AG20443 (cell line): ENCODE measurements around the gene LYL1.

ENCODE experiments used
- DNase-seq: peaks from one replicate; pipeline ENCODE4 v3.0.0; 2012; ENCODE audit warnings: low spot score, mixed read lengths

LYL1 gene

DNA sequence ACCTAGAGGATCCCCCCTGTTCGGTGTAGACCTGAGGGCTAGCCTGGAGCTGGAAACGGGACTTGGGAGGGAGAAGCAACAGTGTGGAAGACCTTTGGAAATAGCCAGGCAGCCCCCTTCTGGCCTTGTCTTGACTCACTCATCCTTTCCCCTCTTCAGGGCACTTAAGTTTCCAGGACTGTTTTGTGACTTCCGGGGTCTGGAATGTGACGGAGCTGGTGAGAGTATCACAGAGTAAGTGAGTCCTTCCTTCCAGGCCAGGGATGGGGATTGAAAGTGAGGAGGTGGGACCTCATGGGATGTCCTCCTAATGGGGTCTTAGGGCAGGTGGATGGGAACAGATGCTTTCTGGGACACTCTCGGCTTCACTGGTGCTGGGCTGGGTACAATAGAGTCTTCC is 29.4 kb downstream of the LYL1 start:
- DNase-seq, result no peak

DNA sequence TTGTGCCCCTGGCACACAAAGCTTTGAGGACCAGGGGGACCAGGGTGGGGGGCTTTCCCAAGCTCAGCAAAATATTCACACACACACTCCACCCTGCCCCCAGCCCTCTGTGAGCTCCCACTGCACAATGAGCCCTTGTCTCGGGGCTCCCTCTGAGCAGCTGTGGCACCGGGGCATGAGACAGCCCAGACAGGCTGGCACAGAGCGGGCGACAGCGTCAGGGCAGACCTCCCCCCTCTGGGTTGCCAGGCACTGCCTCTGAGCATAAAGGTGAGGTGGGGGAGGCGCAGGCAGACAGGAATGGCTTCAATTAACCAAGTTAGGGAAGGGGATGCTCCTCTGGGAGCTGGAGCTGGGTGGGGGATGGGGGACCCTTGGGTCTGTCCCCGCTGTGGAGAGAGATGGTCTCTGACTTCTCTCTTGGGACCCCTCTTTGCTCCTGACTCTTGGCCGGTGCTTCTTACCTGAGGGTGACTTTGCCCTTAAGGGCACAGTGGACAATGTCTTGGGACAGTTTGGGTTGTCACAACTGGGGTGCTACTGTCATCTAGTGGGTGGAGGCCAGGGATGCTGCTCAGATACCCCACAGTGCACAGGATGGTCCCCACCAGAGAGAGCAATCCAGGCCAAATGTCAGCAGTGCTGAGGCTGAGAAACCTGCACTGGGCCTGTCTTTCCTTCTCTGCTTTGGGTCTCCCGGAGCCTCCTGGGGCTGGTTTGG is 30.3 kb downstream of the LYL1 start:
- DNase-seq, result no peak

DNA sequence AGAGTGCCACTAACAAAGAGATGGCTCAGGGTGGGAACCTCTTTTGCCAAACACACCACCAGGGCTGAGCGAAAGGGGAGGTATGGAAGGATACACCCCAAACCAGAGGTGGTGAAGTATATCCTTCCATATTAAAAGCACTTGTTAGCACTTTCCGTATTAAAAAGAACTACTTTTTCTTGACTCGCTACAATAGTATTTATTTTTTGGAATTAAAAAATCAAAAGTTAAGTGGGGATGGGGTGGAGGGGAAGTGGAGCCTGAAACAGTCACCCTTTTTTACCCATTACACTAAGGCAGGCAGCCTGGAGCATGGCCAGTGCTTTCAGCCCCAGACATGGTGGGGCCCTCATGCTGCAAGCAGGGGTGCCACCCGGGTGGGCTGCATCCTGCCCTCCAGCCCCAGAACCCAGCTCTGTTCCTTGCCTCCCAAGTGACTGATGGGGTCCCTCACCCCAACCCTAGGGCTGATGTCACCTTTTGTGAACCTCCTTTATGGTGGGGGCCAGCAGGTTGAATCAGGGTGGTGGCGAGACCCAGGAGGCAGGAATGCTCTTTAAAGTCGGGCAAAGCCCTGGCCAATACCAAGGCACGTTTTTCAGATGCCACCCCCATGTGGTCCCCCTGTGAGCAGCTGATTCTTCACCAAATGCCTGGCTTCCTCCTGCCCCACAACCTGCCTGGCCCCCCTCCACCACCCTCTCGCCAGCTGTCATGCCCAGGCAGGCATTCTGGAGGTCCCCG is 31.0 kb downstream of the LYL1 start:
- no peak for DNase-seq

DNA sequence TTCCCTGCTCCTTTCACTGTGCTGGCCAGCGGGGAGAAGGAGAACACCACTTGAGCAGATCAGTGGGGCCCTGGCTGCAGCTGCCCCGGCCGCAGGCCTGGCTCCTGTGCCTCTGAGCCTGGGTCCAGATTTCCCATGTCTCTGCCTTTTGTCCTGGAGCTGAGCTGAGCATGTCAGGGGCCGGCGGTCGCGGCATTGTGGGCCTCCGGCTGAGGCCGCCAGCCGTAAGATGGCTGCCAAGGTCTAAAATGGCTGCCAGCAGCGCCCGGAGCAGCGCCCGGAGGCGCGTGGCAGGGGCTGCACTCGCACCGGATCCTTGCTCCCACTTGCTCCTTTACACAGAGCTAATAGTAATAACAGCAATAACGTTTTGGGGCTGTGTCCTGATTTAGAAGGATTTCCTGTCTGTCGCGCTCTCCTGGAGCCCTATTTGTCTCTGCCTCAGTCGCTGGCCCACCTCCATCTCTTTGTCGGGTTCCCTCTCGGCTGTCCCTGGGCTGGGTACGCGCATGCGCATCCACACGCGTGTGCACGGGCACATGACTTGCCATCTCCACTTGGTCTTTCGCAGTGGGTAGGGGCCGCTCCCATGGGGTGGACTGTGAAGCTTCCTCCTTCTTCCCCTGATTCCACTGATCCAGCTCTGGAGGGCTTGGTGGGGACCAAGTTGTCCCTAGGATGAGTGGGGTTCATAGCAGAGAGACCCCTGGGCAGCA is 32.1 kb downstream of the LYL1 start:
- no peak for DNase-seq

DNA sequence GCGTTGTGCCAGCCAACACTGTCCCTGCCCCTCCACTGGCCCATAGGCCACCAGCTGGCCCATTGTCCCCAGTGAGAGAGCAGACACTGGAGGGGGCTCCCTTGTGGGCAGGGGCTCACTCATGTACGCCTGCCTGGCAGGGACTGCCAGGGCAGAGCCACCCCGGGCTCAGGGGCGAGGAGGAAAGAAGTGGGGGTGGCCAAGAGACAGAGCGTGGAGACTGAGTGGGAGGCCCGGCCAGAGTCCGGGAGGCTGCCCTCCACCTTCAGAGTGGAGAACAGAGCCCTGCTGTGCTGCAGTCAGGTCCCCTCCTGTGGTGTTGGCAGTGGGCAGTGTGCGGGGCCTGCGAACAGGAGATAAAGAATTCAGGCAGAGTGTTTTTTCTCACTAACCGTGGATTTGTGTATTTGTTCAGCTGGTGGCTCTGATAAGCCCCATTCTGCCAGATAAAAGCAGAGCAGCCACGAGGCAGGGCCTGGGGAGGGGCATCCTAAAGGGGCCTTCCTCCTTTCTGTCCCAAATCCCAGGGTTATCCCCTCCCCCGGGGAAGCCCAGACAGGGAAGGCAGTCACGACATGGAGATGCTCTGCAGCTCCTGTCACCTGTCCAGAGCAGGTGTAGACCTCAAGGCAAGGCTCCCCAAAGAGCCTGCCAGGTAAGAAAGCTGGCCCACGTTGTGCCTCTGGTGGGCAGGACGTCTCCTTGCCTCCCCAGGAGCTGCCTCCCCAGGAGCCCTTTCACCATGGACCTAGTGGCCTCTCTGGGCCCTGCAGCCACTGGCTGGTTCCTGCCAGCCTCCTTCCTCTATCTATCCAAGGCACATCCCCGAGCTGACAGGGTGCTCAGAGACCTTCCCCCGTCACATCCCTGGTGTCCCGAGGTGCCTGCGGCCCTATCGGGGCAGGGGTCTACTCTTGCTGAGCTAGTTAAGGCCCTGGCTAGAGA is 33.0 kb downstream of the LYL1 start:
- no peak for DNase-seq

DNA sequence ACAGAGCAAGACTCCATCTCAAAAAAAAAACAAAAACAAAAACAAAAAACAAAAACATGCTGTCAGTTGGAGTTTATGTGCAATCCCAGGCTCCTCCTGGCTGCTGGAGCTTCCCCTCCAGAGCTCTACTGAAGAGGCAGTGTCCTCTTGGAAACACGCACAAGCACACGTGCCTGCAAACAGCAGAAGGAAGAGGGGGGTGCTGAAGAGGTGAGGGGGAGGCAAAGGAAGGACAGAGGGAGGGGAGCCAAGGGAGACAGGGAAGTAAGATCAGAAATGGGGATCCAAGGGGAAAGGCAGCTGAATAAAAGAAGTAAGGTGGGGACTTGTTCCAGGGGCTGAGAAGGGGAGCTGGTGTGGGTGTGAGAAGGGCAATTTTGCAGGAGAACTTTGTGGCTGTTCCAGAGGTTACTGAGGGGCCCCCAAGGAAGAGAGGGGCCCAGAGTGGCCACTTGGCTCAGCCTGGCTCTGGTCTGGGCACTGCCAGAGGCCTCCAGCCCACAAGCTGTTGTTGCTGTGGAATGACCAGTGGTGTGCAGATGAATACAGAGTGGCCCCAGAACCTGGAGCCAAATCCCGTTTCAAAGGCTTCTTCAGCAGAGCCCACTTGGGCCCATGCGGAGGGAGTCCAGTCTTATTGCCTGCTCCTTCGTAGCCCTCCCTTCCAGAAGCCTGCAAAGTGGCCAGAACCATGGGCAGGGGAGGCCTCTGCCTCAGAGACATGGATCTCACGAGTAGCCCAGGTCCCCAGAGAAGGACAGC is 34.4 kb downstream of the LYL1 start:
- no peak for DNase-seq

DNA sequence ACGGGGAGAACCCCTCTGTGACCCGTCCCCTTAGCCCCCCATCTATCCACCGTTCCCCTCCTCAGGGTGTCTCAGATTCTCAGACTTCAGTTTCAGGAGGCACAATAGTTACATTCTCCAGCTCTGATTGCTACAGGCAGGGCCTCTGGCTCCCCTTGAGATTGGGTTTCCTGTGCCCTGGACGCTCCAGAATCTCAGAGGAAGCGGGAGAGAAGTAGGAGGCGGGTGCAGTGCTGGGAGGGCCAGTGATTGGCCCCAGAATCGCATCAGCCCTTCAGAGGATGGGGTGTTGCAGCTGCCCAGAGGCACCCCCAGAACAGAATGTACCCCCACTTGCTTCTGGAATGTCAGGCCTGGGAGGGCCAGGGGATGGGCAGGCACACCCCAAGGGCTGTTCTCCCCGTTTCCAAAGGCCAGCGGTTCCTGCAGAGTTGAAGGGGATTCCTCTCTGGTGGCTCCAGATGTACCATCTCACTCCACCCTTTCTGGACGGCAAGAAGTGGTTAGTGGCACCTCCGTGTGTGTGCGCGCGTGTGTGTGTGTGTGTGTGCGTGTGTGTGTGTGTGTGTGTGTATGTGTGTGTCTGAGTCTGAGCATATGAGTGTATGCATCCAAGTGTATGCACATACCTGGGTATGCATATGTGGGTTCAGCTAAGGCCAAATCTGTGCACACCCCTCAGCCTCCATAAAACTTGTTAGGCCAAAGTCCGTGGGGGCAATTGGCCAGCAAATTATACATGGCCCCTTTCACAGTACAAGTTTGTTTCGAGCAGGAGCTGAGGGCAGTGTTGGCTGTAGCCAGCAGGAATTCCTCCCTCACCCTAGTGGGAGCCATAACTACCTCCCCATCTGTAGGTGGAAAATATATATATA is 35.5 kb downstream of the LYL1 start:
- no peak for DNase-seq

DNA sequence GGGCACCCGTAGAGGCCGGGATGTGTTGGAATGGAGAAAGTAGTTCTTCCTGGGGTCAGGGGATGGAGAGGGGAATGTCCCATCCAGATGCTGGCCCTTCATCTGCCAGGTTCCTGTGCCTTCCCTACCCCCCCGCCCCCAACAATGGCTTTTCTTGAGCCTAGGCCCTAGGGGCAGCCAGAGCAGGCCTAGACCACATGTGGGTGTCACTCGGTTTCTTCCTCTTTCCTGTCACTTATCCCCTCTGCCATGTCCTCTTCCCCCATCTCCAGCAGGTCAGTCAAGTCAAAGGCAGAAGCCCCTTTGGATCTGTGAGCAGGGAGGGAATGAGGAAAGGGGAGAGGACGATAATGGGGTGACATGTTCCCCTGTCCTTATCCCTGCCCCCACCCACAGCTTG is 36.4 kb downstream of the LYL1 start:
- no peak for DNase-seq

DNA sequence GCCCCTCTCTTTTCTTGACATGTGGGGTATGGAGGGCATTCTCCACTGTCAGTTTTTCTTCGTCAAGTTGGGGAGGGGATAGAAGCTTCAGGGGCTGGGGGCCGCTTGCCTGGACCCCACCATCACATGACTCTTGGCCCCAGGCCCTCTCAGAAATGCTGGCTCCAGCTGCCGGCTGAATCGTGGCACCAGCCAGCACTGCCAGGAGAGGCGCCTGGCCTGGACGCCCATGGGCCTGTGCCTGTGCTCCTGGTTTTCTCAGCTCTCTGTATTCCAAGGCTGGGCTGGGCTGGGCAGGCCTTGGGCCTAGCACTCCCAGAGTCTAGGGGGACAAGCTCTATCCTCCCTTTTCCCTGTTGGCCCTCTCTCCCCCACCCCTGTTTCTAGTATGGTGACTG is 38.6 kb downstream of the LYL1 start:
- no peak for DNase-seq

DNA sequence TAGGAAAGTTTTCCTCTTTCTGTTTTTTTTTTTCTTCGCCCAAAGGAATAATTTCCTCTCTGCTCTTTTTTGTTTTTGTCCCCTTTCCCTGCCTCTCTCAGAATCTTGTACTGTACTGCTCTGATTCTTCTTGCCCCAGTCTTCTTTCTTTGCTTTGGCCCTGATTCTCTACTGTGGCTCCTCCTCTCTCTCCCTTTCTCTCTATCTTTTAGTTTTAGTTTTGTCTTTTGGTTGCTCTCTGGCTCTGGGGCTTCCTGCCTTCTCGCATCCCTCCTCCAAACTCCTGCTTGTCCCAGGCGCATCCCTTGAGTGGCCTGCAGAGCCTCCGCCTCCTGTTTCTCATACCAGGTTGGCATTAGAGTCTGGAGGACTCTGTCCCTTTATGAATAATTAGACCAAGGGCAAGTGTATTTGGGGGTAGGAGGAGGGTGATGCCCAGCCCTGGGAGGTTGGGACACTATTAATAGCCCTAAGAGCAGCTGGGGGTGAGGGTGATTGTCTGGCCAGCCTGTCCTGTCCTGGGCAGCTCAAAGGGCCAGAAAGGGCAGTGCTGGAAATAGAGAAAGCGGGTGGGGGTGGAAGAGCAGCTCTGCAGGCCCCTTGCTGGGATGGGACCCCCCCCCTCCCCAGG is 39.1 kb downstream of the LYL1 start:
- no peak for DNase-seq

DNA sequence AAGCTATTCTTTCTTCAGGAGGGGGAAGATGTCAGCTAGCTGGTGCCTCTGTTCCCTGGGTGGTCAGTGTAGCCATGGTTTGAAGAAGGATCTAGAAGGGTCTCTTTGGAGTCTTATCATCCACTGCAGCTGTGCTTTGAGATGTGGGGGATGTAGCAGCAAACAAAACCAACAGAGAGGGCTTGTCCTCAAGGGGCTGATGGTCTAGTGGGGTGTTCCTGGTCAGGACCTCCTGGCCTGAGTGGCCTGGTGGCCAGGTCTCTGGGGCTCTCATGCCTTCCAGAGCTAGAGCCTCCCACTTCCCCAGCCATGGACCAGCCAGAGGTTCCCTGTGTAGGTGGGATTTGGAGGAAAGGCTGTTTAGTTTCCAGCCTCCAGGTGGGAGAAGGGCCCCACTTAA is 40.3 kb downstream of the LYL1 start:
- no peak for DNase-seq

DNA sequence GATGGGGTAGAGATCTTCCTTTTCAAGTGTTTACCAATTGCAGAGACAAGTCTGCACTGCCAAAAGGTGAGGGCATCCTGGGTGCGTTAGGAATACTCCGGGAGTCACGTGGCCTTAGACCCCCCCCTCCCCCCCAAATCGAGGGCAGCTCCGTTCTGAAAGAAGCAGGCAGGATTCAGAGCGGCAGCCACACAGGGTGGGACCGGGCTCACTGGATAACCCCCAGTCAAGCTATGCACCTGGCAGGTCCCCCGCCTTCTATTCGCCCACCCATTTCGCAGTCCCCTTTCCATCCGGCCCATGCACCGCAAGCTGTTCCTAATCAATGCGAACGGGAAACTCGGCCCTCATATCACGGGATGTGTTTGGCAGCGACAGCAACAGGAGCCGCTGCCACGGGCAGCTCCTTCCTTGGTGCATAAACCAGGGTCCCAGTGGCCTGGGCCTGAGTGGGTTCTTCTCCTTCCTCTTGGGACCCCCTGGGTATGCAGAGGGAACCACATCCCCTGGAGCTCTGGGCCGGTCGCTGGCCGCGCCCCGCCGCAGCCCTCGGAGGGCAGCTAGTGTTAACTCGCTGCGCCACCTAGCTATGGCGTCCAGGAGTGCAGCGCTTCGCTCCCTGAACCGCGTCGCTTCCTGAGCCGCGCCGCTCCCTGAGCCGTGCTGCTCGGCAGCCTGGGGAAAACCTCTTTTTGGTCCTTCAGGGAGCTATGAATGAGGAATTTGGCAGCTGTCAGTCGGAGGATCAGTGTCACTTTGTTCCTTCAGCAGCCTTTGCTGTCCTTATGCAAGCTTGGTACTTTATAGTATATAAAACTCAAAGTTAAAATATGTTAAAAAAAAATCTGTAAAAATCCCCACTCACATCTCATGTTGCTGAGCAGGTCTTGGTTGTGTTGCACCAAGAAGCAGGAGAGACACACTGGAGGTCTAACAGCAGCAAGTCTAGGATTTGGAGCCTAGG is 41.4 kb downstream of the LYL1 start:
- peak; percentile 89 for DNase-seq

DNA sequence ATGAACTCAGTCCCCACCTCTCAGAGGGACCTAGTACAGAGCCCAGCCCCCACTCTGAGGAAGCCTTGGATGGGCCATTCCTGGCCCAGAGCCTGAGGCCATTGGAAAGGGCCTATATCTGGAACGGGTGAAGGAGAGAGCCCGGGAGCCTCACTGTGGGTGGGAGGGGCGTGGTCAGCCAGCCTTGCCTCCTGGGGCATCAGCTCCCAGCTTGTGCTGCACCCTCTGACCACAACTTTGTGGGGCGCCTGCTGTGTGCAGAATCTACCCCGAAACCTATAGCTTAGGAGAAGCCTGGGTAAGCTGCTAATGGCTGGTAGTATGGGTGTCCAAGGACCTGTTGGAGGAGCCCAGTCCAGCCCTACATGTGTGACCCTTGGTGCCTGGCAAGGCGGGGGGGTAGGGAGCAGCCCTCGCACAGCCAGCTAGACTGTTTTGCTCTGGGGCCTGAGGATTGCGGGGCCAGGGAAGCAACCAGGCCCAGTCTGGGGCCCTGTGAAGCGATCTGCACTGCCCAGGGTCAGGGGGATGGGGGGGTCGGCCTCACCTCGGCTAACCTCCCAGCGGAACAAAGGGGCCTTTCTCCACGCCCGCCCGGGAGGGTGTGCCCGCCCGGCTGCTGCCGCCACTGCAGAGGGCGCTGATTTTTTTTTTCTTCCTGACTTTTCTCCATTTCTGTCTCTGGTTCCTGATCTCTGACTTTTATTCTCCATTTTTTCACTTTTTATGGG is 42.3 kb downstream of the LYL1 start:
- DNase-seq, result no peak

DNA sequence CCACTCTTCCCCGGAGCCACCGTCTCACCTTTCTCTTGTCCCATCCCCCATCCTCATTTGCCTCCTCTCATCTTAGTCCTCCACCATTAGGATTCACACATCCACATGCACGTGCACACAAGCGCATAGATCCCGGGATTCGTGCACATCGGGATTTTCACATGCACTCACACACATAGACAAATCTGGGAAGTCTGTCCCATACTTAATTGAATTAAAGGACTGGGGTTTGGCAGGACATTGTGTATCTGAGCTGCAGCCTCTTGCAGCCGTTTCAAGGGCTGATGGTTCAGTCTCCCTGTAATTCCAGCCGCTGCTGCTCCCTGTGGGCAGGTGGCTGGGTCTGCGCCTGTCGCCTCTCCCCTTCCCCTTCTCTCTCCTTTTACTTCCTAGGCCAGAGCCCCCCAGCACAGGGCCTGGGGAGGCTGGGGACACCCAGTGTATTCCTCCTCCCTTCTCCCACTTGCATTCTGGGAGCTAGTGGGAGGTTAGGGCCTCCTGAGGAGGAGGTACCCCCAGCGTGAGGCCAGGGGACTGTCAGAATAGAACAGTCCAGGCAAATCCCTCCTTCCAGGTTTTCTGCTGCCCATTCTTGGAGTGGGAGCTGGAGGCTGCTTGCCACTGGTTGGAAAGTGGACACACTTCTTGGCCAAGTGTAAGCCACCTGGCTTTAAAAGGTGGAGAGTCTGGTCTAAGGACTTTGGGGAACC is 43.6 kb downstream of the LYL1 start:
- DNase-seq, result no peak

DNA sequence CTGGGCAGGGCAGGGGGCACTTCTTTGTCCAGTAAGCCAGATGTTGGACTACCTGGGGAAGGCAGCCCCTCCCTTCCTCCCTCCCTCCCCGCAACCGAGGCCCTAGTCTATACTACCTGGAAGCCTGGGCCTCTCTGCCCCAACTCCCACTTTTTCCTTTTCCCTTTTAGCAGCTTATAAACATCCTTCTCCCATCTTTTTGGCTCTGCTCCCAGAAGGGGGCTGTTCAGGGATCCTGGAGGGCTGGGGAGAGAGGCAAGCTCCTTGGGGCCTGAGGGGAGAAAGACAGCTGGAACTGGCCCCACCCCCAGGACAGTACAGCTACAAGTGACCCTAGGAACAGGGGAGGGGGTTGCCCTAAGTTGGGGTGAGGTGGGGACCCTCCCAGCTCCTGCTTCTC is 44.9 kb downstream of the LYL1 start:
- DNase-seq, result no peak

DNA sequence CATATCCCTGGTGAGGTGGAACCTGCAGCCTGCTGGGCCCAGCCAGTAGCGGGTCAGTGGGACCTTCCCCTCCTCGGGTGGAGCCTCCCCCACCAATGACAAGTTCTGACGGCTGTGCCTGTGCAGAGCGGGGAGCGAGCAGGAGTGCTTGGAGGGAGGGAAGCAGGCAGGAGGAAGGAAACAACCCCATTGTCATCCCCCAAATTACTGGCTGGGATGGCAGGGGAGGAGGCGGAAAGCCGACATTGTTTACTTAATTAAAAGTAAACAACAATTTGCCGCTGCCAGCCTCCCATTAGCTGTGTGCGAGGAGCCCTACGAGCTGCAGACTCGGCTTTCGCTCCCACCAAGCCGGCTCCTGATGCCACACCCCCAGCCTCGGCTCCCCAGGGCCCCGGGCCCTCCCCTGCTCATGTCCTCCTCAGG is 45.5 kb downstream of the LYL1 start:
- DNase-seq, result no peak

DNA sequence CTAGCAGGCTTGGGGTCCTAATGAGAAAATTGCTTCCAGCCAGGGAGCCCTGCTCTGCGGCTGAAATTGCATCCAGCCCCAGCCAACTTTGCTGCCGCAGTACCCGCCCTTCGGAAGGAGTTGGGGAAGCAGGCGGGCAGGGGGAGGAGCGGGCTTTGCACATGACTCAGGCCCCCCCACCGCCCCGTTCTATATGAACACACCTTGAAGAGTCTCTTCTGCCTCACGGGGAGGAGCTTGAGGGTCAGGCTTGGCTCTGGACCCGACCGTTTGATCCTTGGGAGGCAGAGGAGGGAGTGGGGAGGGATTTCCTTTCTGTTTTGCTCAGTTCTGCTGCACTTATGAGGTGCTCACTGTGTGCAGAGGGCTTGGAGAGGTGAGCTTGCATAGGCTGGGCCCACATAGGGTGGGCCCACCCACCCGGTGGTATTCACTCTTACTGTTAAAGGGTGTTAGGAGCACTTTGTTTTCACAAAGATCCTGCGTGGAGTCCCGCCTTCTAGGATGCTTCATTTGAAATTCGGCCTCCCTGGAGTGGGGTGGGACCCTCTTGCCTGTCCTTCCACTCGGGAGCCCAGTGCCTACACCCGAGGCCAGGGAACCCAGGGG is 46.5 kb downstream of the LYL1 start:
- DNase-seq, result peak; percentile 84
